ENCODE data around the gene CHRNA3.

The CHRNA3 gene

GRCh38 chr15:78620527-78621421, at the start of gene CHRNA3:
Gene CHRNA3 (minus strand): TSS chr15:78620996. CDS start chr15:78620794, 202 bp downstream.
- DNase-seq: no peak

GRCh38 chr15:78668987-78669386, 48.2 kb upstream of the CHRNA3 start:
- no peak for DNase-seq

DNA sequence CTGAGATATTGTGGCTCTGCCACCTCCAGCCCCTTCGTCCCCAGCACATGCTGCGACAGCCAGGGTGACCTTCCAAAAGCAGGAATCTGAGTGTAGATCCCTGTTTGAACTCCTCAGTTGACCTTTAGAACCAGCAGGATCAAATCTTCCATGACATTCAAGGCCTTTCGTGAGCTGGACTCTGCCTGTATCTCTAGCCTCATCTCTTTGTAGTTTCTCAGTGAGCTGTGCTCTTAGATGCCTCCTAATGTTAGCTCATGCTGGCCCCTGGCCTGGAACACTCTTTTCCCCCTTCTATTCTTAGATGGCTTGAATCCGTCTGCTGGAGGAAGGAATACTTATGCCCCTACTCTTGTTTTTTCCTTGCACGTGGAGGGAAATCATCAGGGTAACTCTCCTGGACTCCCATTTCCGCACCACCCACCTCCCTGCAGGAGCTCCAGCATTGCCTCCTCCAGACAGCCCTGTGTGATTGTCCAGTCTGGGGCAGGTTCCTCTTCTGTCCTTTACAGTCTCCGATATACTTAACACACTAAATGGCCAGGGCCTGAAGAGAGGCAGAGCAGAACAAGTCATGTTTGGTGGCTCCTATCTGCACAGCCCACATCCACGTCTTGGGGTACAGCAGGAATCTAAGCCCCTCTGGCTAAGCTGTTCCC, 46.9 kb upstream of the CHRNA3 start:
- DNase-seq: no peak

DNA sequence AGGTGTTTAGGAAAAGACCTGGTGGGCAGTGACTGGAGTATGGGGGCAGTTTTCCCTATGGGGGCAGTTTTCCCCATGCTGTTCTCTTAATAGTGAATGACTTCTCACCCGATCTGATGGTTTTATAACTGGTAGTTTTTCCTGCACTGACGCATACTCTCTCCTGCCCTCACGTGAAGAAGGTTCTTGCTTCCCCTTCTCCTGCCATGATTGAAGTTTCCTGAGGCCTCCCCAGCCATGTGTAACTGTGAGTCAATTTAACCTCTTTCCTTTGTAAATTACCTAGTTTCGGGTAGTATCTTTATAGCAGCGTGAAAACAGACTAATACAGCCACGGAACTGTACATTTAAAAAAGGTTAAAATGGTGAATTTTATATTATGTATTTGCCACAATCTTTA, 45.2 kb upstream of the CHRNA3 start:
- DNase-seq: no peak

- no peak for DNase-seq
Measured at GRCh38 chr15:78663703-78664102, 42.9 kb upstream of the CHRNA3 start.

- DNase-seq: no peak
Measured at GRCh38 chr15:78662028-78662427, 41.2 kb upstream of the CHRNA3 start.

DNA sequence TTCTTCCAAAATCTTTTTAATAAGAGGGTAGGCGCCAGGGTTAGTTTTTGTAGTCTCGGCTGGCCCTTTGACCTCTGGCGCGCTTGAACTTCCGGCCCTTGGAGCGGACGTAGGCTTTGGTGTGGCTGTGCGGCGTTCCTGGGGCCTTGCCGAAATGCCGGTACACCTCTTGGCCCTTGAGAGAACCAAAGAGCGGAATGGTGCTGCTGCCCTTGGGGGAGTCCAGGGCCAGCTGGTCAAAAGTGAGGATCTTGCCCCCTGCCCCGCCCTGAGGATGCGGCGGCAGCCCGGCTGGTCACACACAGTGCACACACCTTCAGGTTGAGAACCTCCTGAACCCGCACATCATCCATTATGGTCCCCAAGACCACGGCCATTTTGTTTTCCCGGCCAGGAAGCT, 40.2 kb upstream of the CHRNA3 start:
- DNase-seq: no peak

DNA sequence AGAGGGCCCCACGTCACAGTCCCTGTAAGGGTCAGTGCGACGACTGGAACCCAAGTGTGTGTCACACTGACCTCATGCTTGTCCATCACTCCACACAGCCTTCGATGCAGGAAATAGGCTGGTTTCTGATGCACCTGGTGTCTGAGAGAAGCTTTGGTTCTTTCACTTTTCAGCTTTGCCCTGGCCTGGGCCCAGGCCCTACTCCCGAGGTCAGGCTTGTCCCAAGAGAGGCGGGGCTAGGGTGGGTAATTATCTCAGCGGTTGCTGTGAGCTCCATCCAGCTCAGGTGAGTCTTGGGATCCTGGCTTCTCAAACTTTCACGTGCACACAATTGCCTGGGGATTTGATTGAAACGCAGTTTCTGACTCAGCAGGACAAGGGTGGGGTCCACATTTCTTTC, 39.8 kb upstream of the CHRNA3 start:
- DNase-seq: no peak

GRCh38 chr15:78658823-78659222, 38.0 kb upstream of the CHRNA3 start:
- DNase-seq: no peak

DNA sequence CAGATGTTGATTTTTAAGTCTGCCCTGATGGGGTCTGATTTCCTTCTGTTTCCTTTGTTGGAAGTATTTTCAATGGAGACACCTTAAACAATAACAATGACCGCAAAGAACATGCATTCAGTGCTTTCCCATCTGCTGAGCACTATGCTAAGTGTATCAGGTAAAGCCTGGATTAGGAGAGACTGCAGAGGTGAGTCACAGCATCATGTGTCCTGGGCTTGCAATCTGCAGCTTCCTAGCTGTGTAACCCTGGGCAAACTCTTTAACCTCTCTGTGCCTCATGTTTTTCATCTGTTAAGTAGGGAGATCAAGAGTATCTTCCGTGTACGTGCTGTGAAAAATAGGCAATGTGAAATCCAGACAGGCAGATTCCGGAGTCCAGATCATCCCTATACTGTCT, 33.5 kb upstream of the CHRNA3 start:
- no peak for DNase-seq

- no peak for DNase-seq
Measured at GRCh38 chr15:78651930-78652615, 31.3 kb upstream of the CHRNA3 start.

DNA sequence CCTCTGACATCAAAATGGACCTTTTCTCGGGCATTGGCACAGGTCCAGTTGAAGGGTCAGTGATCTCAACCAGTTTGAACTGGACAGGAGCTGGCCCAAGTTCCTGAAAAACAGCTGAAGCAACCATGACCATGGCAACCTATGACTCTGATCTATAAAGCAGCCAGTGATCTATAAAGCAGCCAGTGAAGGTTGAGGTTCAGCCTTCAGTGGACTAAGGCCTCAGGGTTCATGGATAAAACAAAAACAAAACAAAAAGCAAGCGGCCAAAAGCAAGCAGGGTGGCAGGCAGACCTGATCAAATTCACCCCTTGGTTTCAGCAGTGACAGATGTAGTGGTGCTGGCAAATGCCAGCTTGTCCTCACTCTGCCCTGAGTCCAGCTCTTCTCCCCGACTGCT, 30.2 kb upstream of the CHRNA3 start:
- DNase-seq: no peak

DNA sequence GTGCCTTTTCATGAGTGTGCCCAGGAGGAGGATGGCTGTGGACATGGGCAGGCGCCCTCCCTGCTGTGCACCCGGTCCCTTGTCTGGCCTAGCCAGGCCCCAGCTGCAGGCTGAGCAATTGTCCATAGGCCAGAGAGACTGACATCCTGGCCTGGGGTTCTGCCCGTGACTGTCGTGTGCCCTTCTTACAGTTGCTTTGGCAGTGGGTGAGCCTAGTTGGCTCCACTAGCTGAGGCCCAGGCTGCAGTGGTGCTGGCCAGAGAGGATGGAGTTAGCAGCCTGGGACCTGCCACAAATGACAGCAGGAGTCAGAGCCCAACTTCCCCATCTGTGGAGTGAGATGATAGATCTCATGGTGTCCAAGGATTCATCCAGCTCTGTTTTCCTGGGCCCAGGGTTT, 29.2 kb upstream of the CHRNA3 start:
- no peak for DNase-seq

DNA sequence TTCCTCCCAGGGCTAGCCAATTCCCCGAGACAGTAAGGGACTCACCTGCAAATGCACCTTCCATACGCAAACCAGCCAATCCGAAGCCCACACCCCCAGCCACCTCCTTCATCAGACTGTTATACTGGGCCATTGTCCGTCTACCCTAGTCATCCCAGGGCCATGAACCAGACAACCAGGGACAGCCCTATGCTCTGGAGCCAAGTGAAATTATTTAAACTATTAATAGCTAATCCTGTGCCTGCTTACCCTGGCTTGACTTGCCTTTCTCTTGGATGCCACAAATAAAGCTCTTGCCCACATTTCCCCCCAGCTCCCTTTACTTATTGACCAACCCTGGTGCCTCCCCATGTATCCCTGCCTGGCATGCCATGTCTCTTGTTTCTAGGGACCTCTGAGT, 24.2 kb upstream of the CHRNA3 start:
- no peak for DNase-seq

- DNase-seq: no peak
Measured at GRCh38 chr15:78642331-78642730, 21.5 kb upstream of the CHRNA3 start.

GRCh38 chr15:78641749-78642275, 21.0 kb upstream of the CHRNA3 start:
- no peak for DNase-seq

DNA sequence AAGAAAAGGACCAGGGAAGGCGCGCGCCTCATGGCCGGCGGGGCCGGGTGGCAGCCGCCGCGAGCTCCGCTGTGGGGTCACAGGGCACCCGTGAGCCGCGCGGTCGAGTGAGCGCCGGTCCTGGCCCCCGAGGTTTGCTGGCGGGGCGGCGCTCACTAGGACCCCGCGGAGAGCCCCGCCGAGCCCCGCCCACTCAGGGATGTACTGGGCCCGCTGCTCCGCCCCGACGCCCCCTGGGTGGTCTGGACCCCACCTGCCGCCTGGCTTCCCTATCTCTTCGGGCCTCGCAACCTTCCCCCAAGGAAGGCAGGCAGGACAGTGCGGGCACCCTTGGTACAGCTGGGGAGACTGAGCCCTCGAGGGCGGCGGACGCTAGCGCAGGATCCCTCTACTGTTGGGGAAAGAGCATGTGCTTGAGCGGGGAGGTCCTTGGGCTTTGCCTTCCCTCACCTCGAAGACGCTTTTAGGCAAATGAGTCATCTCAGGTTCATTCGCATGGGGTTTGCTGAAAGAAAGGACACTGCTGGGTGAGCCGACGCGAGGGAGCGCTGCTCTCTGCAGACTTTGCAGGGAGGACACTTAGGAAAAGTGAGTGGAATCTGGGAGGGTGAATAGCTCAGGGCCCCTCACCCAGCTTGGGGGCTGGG, 20.4 kb upstream of the CHRNA3 start, which contains the start of gene CHRNB4:
TSS of gene CHRNB4 (minus strand) at position 109 of the 647 bp plus-strand sequence. CDS start at position 32, 77 bp downstream.
- no peak for DNase-seq

DNA sequence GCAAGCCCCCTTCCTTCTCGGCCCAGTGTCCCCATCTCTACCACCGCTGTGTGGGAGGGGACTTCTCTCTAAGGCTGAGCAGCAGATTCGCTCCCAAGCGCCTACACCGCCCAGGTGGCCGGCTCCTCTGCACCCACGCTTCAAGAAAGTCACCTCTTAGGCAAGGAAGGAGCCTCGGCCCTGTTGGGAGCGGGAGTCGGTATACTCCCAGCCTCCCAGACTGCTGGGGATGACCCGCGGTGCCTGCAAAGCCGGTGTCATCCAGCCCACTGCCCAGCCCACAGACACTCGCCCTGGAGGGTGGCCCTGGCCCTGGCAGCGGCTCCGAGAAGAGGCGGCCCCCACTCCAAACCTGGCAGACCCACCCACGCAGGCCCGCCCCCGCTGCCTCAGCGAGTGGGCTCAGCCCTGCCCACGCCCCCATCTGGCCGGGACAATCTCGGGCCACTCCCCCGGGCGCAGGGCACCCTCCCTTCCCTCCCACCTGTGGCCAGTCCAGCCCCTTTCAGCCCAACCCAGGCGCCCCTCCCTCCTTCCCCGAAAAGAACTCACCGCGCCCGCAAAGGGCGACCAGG, 19.8 kb upstream of the CHRNA3 start:
- no peak for DNase-seq

GRCh38 chr15:78638658-78639314, 18.0 kb upstream of the CHRNA3 start:
- peak; percentile 39 for DNase-seq

GRCh38 chr15:78637776-78638435, 17.1 kb upstream of the CHRNA3 start:
- DNase-seq: no peak

DNA sequence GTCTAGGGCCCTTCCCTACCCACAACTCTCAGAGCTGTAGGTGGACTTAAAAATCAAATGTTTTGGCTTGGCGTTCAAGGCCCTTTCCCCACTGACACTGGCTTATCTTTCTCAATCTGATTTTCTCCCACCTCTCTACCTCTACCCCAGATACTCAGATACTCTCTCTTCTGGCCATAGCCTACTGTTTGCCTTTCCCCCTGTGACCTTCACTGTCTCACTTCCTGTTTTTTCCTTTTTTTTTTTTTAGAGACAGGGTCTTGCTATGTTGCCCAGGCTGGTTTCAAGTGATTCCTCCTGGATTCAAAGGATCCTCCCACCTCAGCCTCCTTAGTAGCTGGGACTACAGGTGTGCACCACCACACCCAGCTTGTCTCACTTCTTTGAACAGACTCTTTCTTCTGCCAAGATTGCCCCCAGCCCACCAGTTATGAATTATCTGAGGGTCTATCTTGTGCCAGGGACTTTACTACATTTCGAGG, 15.6 kb upstream of the CHRNA3 start:
- no peak for DNase-seq

Data from NCI-H2227 treated with DMSO at 0.1 percent for 48 hours (cell line).